SK-N-SH treated with all-trans-retinoic acid at 6 μM for 48 hours (cell line): ENCODE results near the gene DNAH9.

ENCODE experiments used
- ARNTL ChIP-seq: fragments of 450-650 bp; formaldehyde crosslinking; IDR thresholded peaks from 2 replicates; pipeline ENCODE4 v1.5.0; 2020; ENCODE audit warnings: low read depth, mild to moderate bottlenecking, moderate library complexity, borderline replicate concordance
- CREB5 ChIP-seq: fragments of 250-450 bp; sonication (Bioruptor Pico); IDR thresholded peaks from 2 replicates; pipeline ENCODE4 v1.5.1; 2020; ENCODE audit warnings: low read depth, mild to moderate bottlenecking, moderate library complexity
- CSDC2 ChIP-seq: fragments of 250-450 bp; sonication (Bioruptor Pico); IDR thresholded peaks from 2 replicates; pipeline ENCODE4 v1.5.0; 2020; ENCODE audit warnings: mild to moderate bottlenecking, moderate library complexity
- OSR1 ChIP-seq: fragments of 250-450 bp; sonication (Bioruptor Pico); IDR thresholded peaks from 2 replicates; pipeline ENCODE4 v1.8.0; 2022; ENCODE audit warnings: moderate library complexity, mild to moderate bottlenecking, inconsistent platforms
- PPARA ChIP-seq: fragments of 250-450 bp; sonication (Bioruptor Pico); IDR thresholded peaks from 2 replicates; pipeline ENCODE4 v1.5.0; 2020; ENCODE audit warnings: mild to moderate bottlenecking, borderline replicate concordance
- SNAI2 ChIP-seq: fragments of 250-450 bp; sonication (Bioruptor Pico); IDR thresholded peaks from 2 replicates; pipeline ENCODE4 v1.5.0; 2020; ENCODE audit warnings: mild to moderate bottlenecking, moderate library complexity
- ZFP30 ChIP-seq: fragments of 450-650 bp; formaldehyde crosslinking; IDR thresholded peaks from 2 replicates; pipeline ENCODE4 v1.5.0; 2022; ENCODE audit warnings: mild to moderate bottlenecking, moderate library complexity
- TF ChIP-seq, protein P1 (sequence below): fragments of 250-450 bp; sonication (Bioruptor Pico); IDR thresholded peaks from 2 replicates; pipeline ENCODE4 v1.8.0; 2021; ENCODE audit warnings: low read depth, mild to moderate bottlenecking, moderate library complexity, borderline replicate concordance
- TF ChIP-seq, protein P2 (sequence below): fragments of 250-450 bp; sonication (Bioruptor Pico); IDR thresholded peaks from 2 replicates; pipeline ENCODE4 v1.8.0; 2020; ENCODE audit warnings: mild to moderate bottlenecking, moderate library complexity, borderline replicate concordance

DNA sequence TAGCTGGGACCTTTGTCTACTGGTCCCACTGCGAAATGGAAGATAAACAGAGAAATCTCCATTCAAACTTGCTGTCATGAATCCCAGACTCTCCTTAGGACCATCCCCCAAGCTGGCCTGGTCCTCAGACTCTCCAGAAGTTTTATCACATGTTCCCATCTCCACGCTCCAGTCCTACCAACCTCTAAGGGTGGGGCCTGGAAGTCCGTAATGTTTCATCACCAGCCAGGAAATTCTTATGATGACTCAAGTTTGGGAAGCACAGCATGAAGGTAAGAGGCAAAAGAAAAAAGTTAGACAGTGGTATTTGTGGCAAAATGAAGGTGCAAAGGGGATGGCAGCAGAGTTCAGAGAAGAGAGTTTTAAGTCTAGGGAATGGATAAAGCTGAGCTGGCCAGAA lies 346.3 kb downstream of the DNAH9 start:
- no peak for TF ChIP-seq SNAI2 (CRISPR knock-in tag)
- TF ChIP-seq, protein P1, sequence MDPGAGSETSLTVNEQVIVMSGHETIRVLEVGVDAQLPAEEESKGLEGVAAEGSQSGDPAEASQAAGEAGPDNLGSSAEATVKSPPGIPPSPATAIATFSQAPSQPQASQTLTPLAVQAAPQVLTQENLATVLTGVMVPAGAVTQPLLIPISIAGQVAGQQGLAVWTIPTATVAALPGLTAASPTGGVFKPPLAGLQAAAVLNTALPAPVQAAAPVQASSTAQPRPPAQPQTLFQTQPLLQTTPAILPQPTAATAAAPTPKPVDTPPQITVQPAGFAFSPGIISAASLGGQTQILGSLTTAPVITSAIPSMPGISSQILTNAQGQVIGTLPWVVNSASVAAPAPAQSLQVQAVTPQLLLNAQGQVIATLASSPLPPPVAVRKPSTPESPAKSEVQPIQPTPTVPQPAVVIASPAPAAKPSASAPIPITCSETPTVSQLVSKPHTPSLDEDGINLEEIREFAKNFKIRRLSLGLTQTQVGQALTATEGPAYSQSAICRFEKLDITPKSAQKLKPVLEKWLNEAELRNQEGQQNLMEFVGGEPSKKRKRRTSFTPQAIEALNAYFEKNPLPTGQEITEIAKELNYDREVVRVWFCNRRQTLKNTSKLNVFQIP (CRISPR knock-in tag): no peak
- no peak for TF ChIP-seq CSDC2 (CRISPR knock-in tag)
- TF ChIP-seq PPARA (CRISPR knock-in tag): no peak
- TF ChIP-seq CREB5 (CRISPR knock-in tag): no peak
- TF ChIP-seq ARNTL (CRISPR knock-in tag): no peak
- no peak for TF ChIP-seq OSR1 (CRISPR knock-in tag)
- TF ChIP-seq, protein P2, sequence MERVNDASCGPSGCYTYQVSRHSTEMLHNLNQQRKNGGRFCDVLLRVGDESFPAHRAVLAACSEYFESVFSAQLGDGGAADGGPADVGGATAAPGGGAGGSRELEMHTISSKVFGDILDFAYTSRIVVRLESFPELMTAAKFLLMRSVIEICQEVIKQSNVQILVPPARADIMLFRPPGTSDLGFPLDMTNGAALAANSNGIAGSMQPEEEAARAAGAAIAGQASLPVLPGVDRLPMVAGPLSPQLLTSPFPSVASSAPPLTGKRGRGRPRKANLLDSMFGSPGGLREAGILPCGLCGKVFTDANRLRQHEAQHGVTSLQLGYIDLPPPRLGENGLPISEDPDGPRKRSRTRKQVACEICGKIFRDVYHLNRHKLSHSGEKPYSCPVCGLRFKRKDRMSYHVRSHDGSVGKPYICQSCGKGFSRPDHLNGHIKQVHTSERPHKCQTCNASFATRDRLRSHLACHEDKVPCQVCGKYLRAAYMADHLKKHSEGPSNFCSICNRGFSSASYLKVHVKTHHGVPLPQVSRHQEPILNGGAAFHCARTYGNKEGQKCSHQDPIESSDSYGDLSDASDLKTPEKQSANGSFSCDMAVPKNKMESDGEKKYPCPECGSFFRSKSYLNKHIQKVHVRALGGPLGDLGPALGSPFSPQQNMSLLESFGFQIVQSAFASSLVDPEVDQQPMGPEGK (CRISPR knock-in tag): no peak
- no peak for TF ChIP-seq ZFP30 (CRISPR knock-in tag)
